Measurements from ENCODE around the gene ITPR1. TPM values are rescaled to one million over a fixed set of nuclear protein-coding genes. Genes with fewer than 3 reads are reported as not detected.

ITPR1 gene
- total and polyA plus RNA-seq, 2 of the 4 experiments (the other 2 are of a cell fraction) = 1.8 to 5.7 TPM

DNA sequence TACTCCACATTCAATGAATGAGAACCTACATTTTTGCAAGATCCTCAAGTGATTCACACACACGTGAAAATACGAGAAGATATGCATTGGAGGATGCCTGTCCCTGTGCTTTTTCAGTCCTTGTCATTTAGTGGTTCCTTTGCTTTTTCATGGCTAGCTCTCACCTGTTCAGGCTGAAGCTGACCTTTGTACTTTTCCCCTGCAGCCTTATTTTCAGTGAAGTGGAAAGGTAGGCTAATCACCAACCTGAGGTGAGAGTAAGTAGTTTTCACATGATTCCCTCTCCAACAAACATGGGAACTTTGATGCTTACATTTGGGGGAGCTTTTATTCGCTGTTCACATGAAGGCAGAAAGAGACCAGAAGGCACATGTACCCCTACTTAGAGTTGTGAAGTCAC lies 8.3 kb downstream of the ITPR1 start:
- Histone ChIP-seq H3K9ac (ENCODE audit: low read depth, low read length) (no peak overlapping the region), H3K4me2 (ENCODE audit: low read depth, low read length) (no peak overlapping the region), H2BK120ac (ENCODE audit: low read depth, low read length) (no peak overlapping the region), H2BK15ac (ENCODE audit: low read depth, low read length) (no peak overlapping the region), H3K56ac (ENCODE audit: extremely low read depth, insufficient read depth, low read length) (no peak overlapping the region), H2AK9ac (replicated peaks; ENCODE audit: low read depth, low read length, poor library complexity) (no peak overlapping the region), H2BK20ac (ENCODE audit: low read depth, low read length) (no peak overlapping the region), H3K14ac (replicated peaks; ENCODE audit: low read depth, low read length) (no peak overlapping the region), H3K9me3 (ENCODE audit: control insufficient read depth, insufficient read depth, low read length) (no peaks in the 10 kb centered on the region), H2AK5ac (ENCODE audit: low read depth, low read length) (no peak overlapping the region), H4K8ac (ENCODE audit: low read depth in 2 of 2, low read length in 2 of 2) (no peak overlapping the region), H3K18ac (ENCODE audit: low read depth, low read length) (no peak overlapping the region), H3K27ac (ENCODE audit: insufficient read depth, low read length) (no peak overlapping the region), H3K4ac (ENCODE audit: low read depth, low read length) (no peak overlapping the region), H3K9me1 (ENCODE audit: insufficient read depth, low read length) (no peaks in the 10 kb centered on the region), H3K4me1 (ENCODE audit: control insufficient read depth, insufficient read depth, low read length) (no peaks in the 10 kb centered on the region), H4K20me1 (ENCODE audit: insufficient read depth, low read length) (no peaks in the 10 kb centered on the region), H2BK5ac (ENCODE audit: low read depth, low read length, poor library complexity, severe bottlenecking) (no peak overlapping the region), H3K27me3 (ENCODE audit: control insufficient read depth, insufficient read depth, low read length) (no peaks in the 10 kb centered on the region; the same call in 1 of the 2 replicates), H3K23ac (ENCODE audit: low read depth, low read length) (no peak overlapping the region), H3K4me3 (ENCODE audit: insufficient read depth, low read depth, low read length) (no peak overlapping the region), H3K79me1 (ENCODE audit: low read depth in 1 of 2, low read length in 2 of 2) (no peaks in the 10 kb centered on the region), H2AFZ (replicated peaks; ENCODE audit: low read length, poor library complexity) (no peak overlapping the region), H4K5ac (ENCODE audit: low read depth, low read length) (no peak overlapping the region), H3K36me3 (ENCODE audit: control insufficient read depth, insufficient read depth, low read length) (no peaks in the 10 kb centered on the region), H4K91ac (ENCODE audit: insufficient read depth, low read depth, low read length) (no peak overlapping the region)
- in situ Hi-C loops (cut with MboI; ENCODE audit: low sequenced_read_pairs) (no loop called here), intact Hi-C loops (cut with micrococcal nuclease) (no loop called here), dilution Hi-C loops (cut with HindIII; ENCODE audit: low sequenced_read_pairs, unreplicated experiment) (no loop called here)
- 58% methylated on average over 3 of the region's 3 CpGs; no CpG with 5 or more reads in 1 of the 2 experiments for WGBS, 2 experiments (ENCODE audit: extremely low coverage in 2 of 2, insufficient read length in 1 of 2)
- ChIA-PET CTCF (interaction anchor here (0.6 kb wide), 1 partner anchor 23 kb away, joined by 3 read pairs; no protein-coding TSS in a partner anchor), POLR2A (ENCODE audit: unreplicated experiment) (no interaction called here)
- TF ChIP-seq, protein P1, sequence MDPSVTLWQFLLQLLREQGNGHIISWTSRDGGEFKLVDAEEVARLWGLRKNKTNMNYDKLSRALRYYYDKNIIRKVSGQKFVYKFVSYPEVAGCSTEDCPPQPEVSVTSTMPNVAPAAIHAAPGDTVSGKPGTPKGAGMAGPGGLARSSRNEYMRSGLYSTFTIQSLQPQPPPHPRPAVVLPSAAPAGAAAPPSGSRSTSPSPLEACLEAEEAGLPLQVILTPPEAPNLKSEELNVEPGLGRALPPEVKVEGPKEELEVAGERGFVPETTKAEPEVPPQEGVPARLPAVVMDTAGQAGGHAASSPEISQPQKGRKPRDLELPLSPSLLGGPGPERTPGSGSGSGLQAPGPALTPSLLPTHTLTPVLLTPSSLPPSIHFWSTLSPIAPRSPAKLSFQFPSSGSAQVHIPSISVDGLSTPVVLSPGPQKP (IDR thresholded peaks at IDR 0.05; ENCODE audit: borderline replicate concordance, low read depth, low read length) = no peak
- TF ChIP-seq RFX5 (IDR thresholded peaks at IDR 0.05; ENCODE audit: low read depth, low read length) (no peak), CEBPB (IDR thresholded peaks at IDR 0.05; ENCODE audit: low read depth, low read length) (no peak)
- no peak for DNase-seq
- ATAC-seq (ENCODE audit: low read depth) = no peak
- no TSS peak for BruUV-seq (replicated peaks)
